ENCODE data around the gene UTP20. TPM values are rescaled to one million over a fixed set of nuclear protein-coding genes. Genes with fewer than 3 reads are reported as not detected.

The UTP20 gene
- total and polyA plus RNA-seq, 2 donors (not counting 1 experiment from before 2014, with no cell fraction given) = 3.0 to 19.7 TPM

DNA sequence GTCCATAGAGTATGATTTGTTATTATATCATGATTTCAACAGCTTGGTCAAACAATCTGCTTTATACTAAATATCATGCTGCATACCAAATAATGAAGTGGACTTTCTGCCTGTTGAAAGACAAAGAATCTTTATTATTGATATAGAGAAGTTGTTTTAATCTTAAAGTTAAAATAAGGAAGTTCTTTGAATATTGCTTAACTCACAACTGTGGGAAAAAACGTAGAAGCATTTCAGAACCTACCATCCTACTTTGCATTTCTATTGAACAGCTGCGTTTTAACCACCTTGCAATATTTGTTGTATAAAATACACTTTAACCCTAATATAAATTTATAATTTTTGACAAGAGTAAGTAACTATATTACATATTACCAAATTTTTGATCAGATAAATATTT lies 150.6 kb downstream of the UTP20 start:
- peaks cover 6% of the 10 kb centered on the region for H3K27me3 Mint-ChIP-seq
- H3K9me3 Mint-ChIP-seq (ENCODE audit: insufficient read depth) = no peaks in the 10 kb centered on the region
- H3K27ac Mint-ChIP-seq = no peak overlapping the region
- H3K27me3 ChIP-seq (replicated peaks in 1 of 4; ENCODE audit: control extremely low read depth in 1 of 4, control insufficient read depth in 3 of 4, insufficient read depth in 4 of 4, low read length in 3 of 4) = no peaks in the 10 kb centered on the region
- H4K20me1 ChIP-seq (ENCODE audit: control insufficient read depth, insufficient read depth, low read length, poor library complexity, severe bottlenecking) = no peaks in the 10 kb centered on the region
- no peak overlapping the region for H3K4me2 ChIP-seq (replicated peaks; ENCODE audit: low read depth, low read length, poor library complexity, severe bottlenecking)
- H3K27ac ChIP-seq (ENCODE audit: low read length in 2 of 2) = no peak overlapping the region
- H3K4me3 ChIP-seq (ENCODE audit: control extremely low read depth in 1 of 5, extremely low read depth in 1 of 5, insufficient read depth in 1 of 5, low read depth in 2 of 5, low read length in 4 of 5) = no peak overlapping the region
- intact Hi-C loops (cut with micrococcal nuclease) = no loop called here
- DNase-seq (no peak), ATAC-seq (ENCODE audit: low read depth) (no peak)
- TF ChIP-seq EZH2 (IDR thresholded peaks at IDR 0.05; ENCODE audit: borderline replicate concordance, insufficient read depth, low read depth, low read length, poor library complexity, severe bottlenecking) (no peak), CTCF (IDR thresholded peaks at IDR 0.05) (no peak)
- no peaks in the 10 kb centered on the region for H3K79me2 ChIP-seq (ENCODE audit: control insufficient read depth, insufficient read depth, low read length)
- no peak overlapping the region for H3K4me3 Mint-ChIP-seq
- no peak overlapping the region for H2AFZ ChIP-seq (ENCODE audit: insufficient read depth, low read depth, low read length, poor library complexity, severe bottlenecking)
- no peaks in the 10 kb centered on the region for H3K9me3 ChIP-seq (ENCODE audit: control extremely low read depth in 1 of 3, control insufficient read depth in 2 of 3, insufficient read depth in 1 of 3, low read length in 2 of 3)
- ChIA-PET POLR2A (no interaction called here), CTCF (interaction anchor here (0.9 to 1.8 kb wide), 2 partner anchors 12 to 16 kb away, joined by 3 to 5 read pairs; no protein-coding TSS in a partner anchor)
- no peak overlapping the region for H3K9ac ChIP-seq (ENCODE audit: low read length)
- H3K36me3 ChIP-seq (replicated peaks in 1 of 2; ENCODE audit: control extremely low read depth in 1 of 2, control insufficient read depth in 1 of 2, extremely low read depth in 1 of 2, insufficient read depth in 2 of 2, low read length in 1 of 2) = no peaks in the 10 kb centered on the region
- WGBS (ENCODE audit: insufficient coverage) = no CpG with 5 or more reads among the region's 2 CpGs
- H3K4me1 Mint-ChIP-seq = no peaks in the 10 kb centered on the region
- no peaks in the 10 kb centered on the region for H3K4me1 ChIP-seq (ENCODE audit: control insufficient read depth in 2 of 2, insufficient read depth in 2 of 2, low read length in 2 of 2)

- TF ChIP-seq EZH2 (IDR thresholded peaks at IDR 0.05; ENCODE audit: borderline replicate concordance, insufficient read depth, low read depth, low read length, poor library complexity, severe bottlenecking) (no peak), CTCF (IDR thresholded peaks at IDR 0.05) (no peak)
- H3K9ac ChIP-seq (ENCODE audit: low read length) = no peak overlapping the region
- no peaks in the 10 kb centered on the region for H3K9me3 ChIP-seq (ENCODE audit: control extremely low read depth in 1 of 3, control insufficient read depth in 2 of 3, insufficient read depth in 1 of 3, low read length in 2 of 3)
- no peak overlapping the region for H3K4me3 ChIP-seq (ENCODE audit: control extremely low read depth in 1 of 5, extremely low read depth in 1 of 5, insufficient read depth in 1 of 5, low read depth in 2 of 5, low read length in 4 of 5)
- no peaks in the 10 kb centered on the region for H4K20me1 ChIP-seq (ENCODE audit: control insufficient read depth, insufficient read depth, low read length, poor library complexity, severe bottlenecking)
- H3K4me3 Mint-ChIP-seq = no peak overlapping the region
- peaks cover 9% of the 10 kb centered on the region for H3K27me3 Mint-ChIP-seq
- POLR2A ChIA-PET = no interaction called here
- no peak for ATAC-seq (ENCODE audit: low read depth)
- H3K36me3 ChIP-seq (replicated peaks in 1 of 2; ENCODE audit: control extremely low read depth in 1 of 2, control insufficient read depth in 1 of 2, extremely low read depth in 1 of 2, insufficient read depth in 2 of 2, low read length in 1 of 2) = no peaks in the 10 kb centered on the region
- H3K27ac ChIP-seq (ENCODE audit: low read length in 2 of 2) = no peak overlapping the region
- no peaks in the 10 kb centered on the region for H3K4me1 ChIP-seq (ENCODE audit: control insufficient read depth in 2 of 2, insufficient read depth in 2 of 2, low read length in 2 of 2)
- no peaks in the 10 kb centered on the region for H3K79me2 ChIP-seq (ENCODE audit: control insufficient read depth, insufficient read depth, low read length)
- H2AFZ ChIP-seq (ENCODE audit: insufficient read depth, low read depth, low read length, poor library complexity, severe bottlenecking) = no peak overlapping the region
- intact Hi-C loops (cut with micrococcal nuclease) = no loop called here
- DNase-seq = no peak
- no peak overlapping the region for H3K4me2 ChIP-seq (replicated peaks; ENCODE audit: low read depth, low read length, poor library complexity, severe bottlenecking)
- CTCF ChIA-PET = no interaction called here
- no peaks in the 10 kb centered on the region for H3K4me1 Mint-ChIP-seq
- no peak overlapping the region for H3K27ac Mint-ChIP-seq
- H3K9me3 Mint-ChIP-seq (ENCODE audit: insufficient read depth) = no peaks in the 10 kb centered on the region
- H3K27me3 ChIP-seq (replicated peaks in 1 of 4; ENCODE audit: control extremely low read depth in 1 of 4, control insufficient read depth in 3 of 4, insufficient read depth in 4 of 4, low read length in 3 of 4) = no peaks in the 10 kb centered on the region
These were observed 156.2 kb downstream of the UTP20 start for GRCh38 chr12:101436136-101436535.

Small RNAs within 50 kb of the gene (small RNA-seq; reads per million reads assigned to genes)
- gene RNU6-1068P (ENCODE audit: insufficient read length, low read depth, low replicate concordance) (not detected), gene RPS27P23 (ENCODE audit: insufficient read length, low read depth, low replicate concordance) (not detected)

Other genes with a start within 250 kb of the UTP20 start
- not detected in 2 replicates for gene SLC5A8, start 69.9 kb upstream of the UTP20 start, total RNA-seq
- not detected in 2 replicates for gene SLC5A8, start 69.9 kb upstream of the UTP20 start, polyA plus RNA-seq
- gene ARL1, start 127.7 kb downstream of the UTP20 start, total RNA-seq = 40.7 and 51.2 TPM in 2 replicates
- 13.8 and 14.3 TPM in 2 replicates for gene ARL1, start 127.7 kb downstream of the UTP20 start, polyA plus RNA-seq
- gene SPIC, start 195.2 kb downstream of the UTP20 start, total RNA-seq = not detected in 2 replicates
- not detected in 2 replicates for gene SPIC, start 195.2 kb downstream of the UTP20 start, polyA plus RNA-seq